IMR-90 (cell line): Measurements from ENCODE around the gene ADGRA1. TPM values are rescaled to one million over a fixed set of nuclear protein-coding genes. Genes with fewer than 3 reads are reported as not detected.

Experiments
- ATAC-seq: fragments of 200-7000 bp; cut with Tn5 transposase; 2 replicates; pipeline ENCODE4 v1.9.1; 2020; ENCODE audit warnings: low read depth, mild to moderate bottlenecking, moderate library complexity
- BruUV-seq: library from RNA; stranded (reverse); fragments of 400-500 nt; replicated peaks from 2 replicates; lab custom pipeline; 2021; lab: Mats Ljungman, UMichigan
- CTCF ChIA-PET: fragments of 300-600 bp; formaldehyde crosslinking; extraction: SDS; loops from one replicate; lab custom pipeline; 2021; ENCODE audit warnings: antibody characterized with exemption; lab: Yijun Ruan, JAX
- POLR2A ChIA-PET: fragments of 300-600 bp; sonication (Branson Sonifier 250); formaldehyde crosslinking; loops from one replicate; lab custom pipeline; 2022; ENCODE audit warnings: antibody characterized with exemption; ENCODE audit not compliant: unreplicated experiment; lab: Charles Lee
- DNase-seq: peaks from one replicate; pipeline ENCODE4 v3.0.0; 2013
- H2AFZ ChIP-seq: replicated peaks from 2 replicates; pipeline ENCODE3; 2013; ENCODE audit warnings: low read length, mild to moderate bottlenecking; ENCODE audit not compliant: poor library complexity
- H2AK5ac ChIP-seq: 2 replicates; pipeline ENCODE4 v1.6.1; 2013; ENCODE audit warnings: low read depth, low read length, inconsistent platforms
- H2AK9ac ChIP-seq: replicated peaks from 2 replicates; pipeline ENCODE3; 2013; ENCODE audit warnings: mild to moderate bottlenecking, low read depth, low read length, moderate library complexity; ENCODE audit not compliant: poor library complexity
- H2BK120ac ChIP-seq: 2 replicates; pipeline ENCODE4 v1.6.1; 2013; ENCODE audit warnings: low read depth, low read length, inconsistent platforms
- H2BK15ac ChIP-seq: 3 replicates; pipeline ENCODE4 v1.6.1; 2013; ENCODE audit warnings: low read depth, low read length, inconsistent platforms
- H2BK20ac ChIP-seq: 2 replicates; pipeline ENCODE4 v1.6.1; 2013; ENCODE audit warnings: low read depth, mild to moderate bottlenecking, inconsistent platforms, low read length, moderate library complexity
- H2BK5ac ChIP-seq: 2 replicates; pipeline ENCODE4 v1.6.1; 2013; ENCODE audit warnings: mild to moderate bottlenecking, low read depth, low read length, inconsistent platforms; ENCODE audit not compliant: poor library complexity, severe bottlenecking
- H3K14ac ChIP-seq: replicated peaks from 2 replicates; pipeline ENCODE4 v1.6.1; 2013; ENCODE audit warnings: low read depth, low read length, inconsistent platforms
- H3K18ac ChIP-seq: 2 replicates; pipeline ENCODE4 v1.6.1; 2013; ENCODE audit warnings: low read depth, low read length, control low read depth
- H3K23ac ChIP-seq: 2 replicates; pipeline ENCODE4 v1.6.1; 2013; ENCODE audit warnings: low read depth, low read length, inconsistent platforms
- H3K27ac ChIP-seq: 2 replicates; pipeline ENCODE4 v1.5.1; 2013; ENCODE audit warnings: mild to moderate bottlenecking, control low read depth, low read length; ENCODE audit not compliant: insufficient read depth
- H3K27me3 ChIP-seq: 2 replicates; pipeline ENCODE4 v1.6.1; 2013; ENCODE audit warnings: low read length; ENCODE audit not compliant: control insufficient read depth, insufficient read depth
- H3K36me3 ChIP-seq: 2 replicates; pipeline ENCODE4 v1.6.1; 2013; ENCODE audit warnings: low read length, mixed read lengths; ENCODE audit not compliant: control insufficient read depth, insufficient read depth
- H3K4ac ChIP-seq: 2 replicates; pipeline ENCODE4 v1.6.1; 2013; ENCODE audit warnings: low read depth, low read length, inconsistent platforms
- H3K4me1 ChIP-seq: 2 replicates; pipeline ENCODE4 v1.6.1; 2013; ENCODE audit warnings: low read length, mixed read lengths; ENCODE audit not compliant: control insufficient read depth, insufficient read depth
- H3K4me2 ChIP-seq: 2 replicates; pipeline ENCODE4 v1.6.1; 2013; ENCODE audit warnings: low read depth, mild to moderate bottlenecking, control low read depth, low read length, moderate library complexity
- H3K4me3 ChIP-seq: 2 replicates; pipeline ENCODE4 v1.5.1; 2013; ENCODE audit warnings: low read depth, mild to moderate bottlenecking, control low read depth, low read length, moderate library complexity; ENCODE audit not compliant: insufficient read depth
- H3K56ac ChIP-seq: 2 replicates; pipeline ENCODE4 v1.6.1; 2013; ENCODE audit warnings: low read length, inconsistent platforms; ENCODE audit not compliant: insufficient read depth; ENCODE audit errors: extremely low read depth
- H3K79me1 ChIP-seq, 2 experiments: 2 replicates each; pipeline ENCODE4 v1.6.1; 2013; ENCODE audit warnings: low read length in 2 of 2, inconsistent platforms in 1 of 2, low read depth in 1 of 2
- H3K9ac ChIP-seq: 2 replicates; pipeline ENCODE4 v1.6.1; 2013; ENCODE audit warnings: low read depth, low read length, control low read depth
- H3K9me1 ChIP-seq: 2 replicates; pipeline ENCODE4 v1.6.1; 2013; ENCODE audit warnings: low read length, inconsistent platforms; ENCODE audit not compliant: insufficient read depth
- H3K9me3 ChIP-seq: 2 replicates; pipeline ENCODE4 v1.6.1; 2013; ENCODE audit warnings: low read length; ENCODE audit not compliant: control insufficient read depth, insufficient read depth
- H4K20me1 ChIP-seq: 2 replicates; pipeline ENCODE4 v1.6.1; 2013; ENCODE audit warnings: low read length, inconsistent platforms; ENCODE audit not compliant: insufficient read depth
- H4K5ac ChIP-seq: 2 replicates; pipeline ENCODE4 v1.6.1; 2013; ENCODE audit warnings: mild to moderate bottlenecking, low read depth, low read length, control low read depth
- H4K8ac ChIP-seq, 2 experiments: 2 replicates each; pipeline ENCODE4 v1.6.1; 2013; ENCODE audit warnings: low read depth in 2 of 2, low read length in 2 of 2, control low read depth in 1 of 2, inconsistent platforms in 1 of 2
- H4K91ac ChIP-seq: 2 replicates; pipeline ENCODE4 v1.6.1; 2013; ENCODE audit warnings: low read depth, low read length, inconsistent platforms; ENCODE audit not compliant: insufficient read depth
- FOS ChIP-seq: fragments of 150-350 bp; IDR thresholded peaks from 2 replicates; pipeline ENCODE4 v1.6.1; 2016; ENCODE audit warnings: low read depth, low read length
- MXI1 ChIP-seq: IDR thresholded peaks from 2 replicates; pipeline ENCODE4 v1.6.1; 2012; ENCODE audit warnings: low read depth, mild to moderate bottlenecking, low read length, moderate library complexity, borderline replicate concordance
- POLR2A ChIP-seq: IDR thresholded peaks from 2 replicates; pipeline ENCODE4 v1.6.1; 2012; ENCODE audit warnings: mild to moderate bottlenecking, low read depth, low read length
- RAD21 ChIP-seq: IDR thresholded peaks from 2 replicates; pipeline ENCODE4 v1.6.1; 2012; ENCODE audit warnings: low read length, improper control_type of control experiment
- RCOR1 ChIP-seq: IDR thresholded peaks from 2 replicates; pipeline ENCODE4 v1.6.1; 2012; ENCODE audit warnings: mild to moderate bottlenecking, low read length, improper control_type of control experiment; ENCODE audit not compliant: insufficient replicate concordance
- SMC3 ChIP-seq: fragments of 150-350 bp; IDR thresholded peaks from 2 replicates; pipeline ENCODE4 v1.6.1; 2016; ENCODE audit warnings: low read depth, mild to moderate bottlenecking, antibody characterized with exemption, low read length, moderate library complexity
- WGBS, 2 experiments: methylation state at CpG; one replicate each; pipeline versions ENCODE4 v1.1.5 to v1.1.7; 2013; ENCODE audit warnings: missing lambda C conversion rate in 2 of 2; ENCODE audit not compliant: insufficient read length in 1 of 2; ENCODE audit errors: extremely low coverage in 2 of 2; 5-methylcytosine and 5-hydroxymethylcytosine counted together
- dilution Hi-C: fragments of 300-500 bp; cut with HindIII; formaldehyde crosslinking; loops from one replicate; pipeline ENCODE4 v1.14.3; 2018; ENCODE audit warnings: low sequenced_read_pairs; ENCODE audit not compliant: unreplicated experiment
- in situ Hi-C: fragments of 300-500 bp; cut with MboI; formaldehyde crosslinking; loops from 3 replicates; pipeline ENCODE4 v1.14.3; 2019; ENCODE audit warnings: low sequenced_read_pairs, inconsistent platforms, mixed read lengths
- intact Hi-C: fragments of 100-400 bp; cut with micrococcal nuclease; formaldehyde crosslinking; loops from 2 replicates; pipeline ENCODE4 v1.10.0; 2022
- polyA plus RNA-seq, 3 experiments: library from polyadenylated mRNA; depleted of rRNA; stranded (reverse); fragments of >200 nt; gene quantifications; 2 replicates each; pipeline ENCODE4 v1.2.3, GENCODE V29; 2012; ENCODE audit warnings: low replicate concordance in 1 of 3
- total RNA-seq: library from RNA; depleted of rRNA; stranded (reverse); fragments of >200 nt; gene quantifications from 2 replicates; pipeline ENCODE4 v1.2.3, GENCODE V29; 2012
- TF ChIP-seq, protein P1 (sequence below): fragments of 150-350 bp; IDR thresholded peaks from 2 replicates; pipeline ENCODE4 v1.6.1; 2016; ENCODE audit warnings: low read depth, mild to moderate bottlenecking, low read length, moderate library complexity, borderline replicate concordance
- TF ChIP-seq, protein P2 (sequence below): conservative IDR thresholded peaks from 2 replicates; pipeline ENCODE4 v1.5.1; 2012; ENCODE audit warnings: mild to moderate bottlenecking, low read depth, low read length, improper control_type of control experiment

ADGRA1 gene
- total and polyA plus RNA-seq, 2 of the 4 experiments (the other 2 are of a cell fraction), result not detected

DNA sequence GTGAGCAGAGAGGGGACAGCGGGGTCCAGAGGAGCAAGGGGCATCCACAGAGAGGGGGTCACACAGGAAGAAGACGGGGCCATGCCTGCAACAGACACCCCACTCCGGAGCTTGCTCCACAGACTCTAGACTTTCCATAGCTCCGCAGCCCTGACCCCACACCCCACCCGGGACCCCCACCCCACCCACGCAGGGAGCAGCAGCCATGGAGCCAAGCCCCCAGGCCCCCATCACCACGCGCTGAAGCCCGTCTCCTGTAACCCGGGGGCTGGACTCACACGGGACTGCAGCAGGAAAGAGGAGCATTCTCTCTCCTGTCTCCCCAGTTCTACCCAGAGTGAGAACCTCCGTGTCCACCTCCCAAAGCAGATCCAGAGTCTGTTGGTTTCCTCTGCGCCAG, 38.8 kb upstream of the ADGRA1 start:
- Histone ChIP-seq H3K36me3 (no peaks in the 10 kb centered on the region), H3K4me3 (no peak overlapping the region), H3K9me1 (no peaks in the 10 kb centered on the region), H2BK20ac (no peak overlapping the region), H2AFZ (no peak overlapping the region), H4K20me1 (no peaks in the 10 kb centered on the region), H3K4me1 (no peaks in the 10 kb centered on the region), H2BK15ac (no peak overlapping the region), H4K91ac (no peak overlapping the region), H2BK120ac (no peak overlapping the region), H3K27ac (no peak overlapping the region), H3K79me1 (no peaks in the 10 kb centered on the region), H3K18ac (no peak overlapping the region), H3K4ac (no peak overlapping the region), H4K8ac (no peak overlapping the region), H3K4me2 (no peak overlapping the region), H3K9ac (no peak overlapping the region), H3K9me3 (no peaks in the 10 kb centered on the region), H4K5ac (no peak overlapping the region), H2BK5ac (no peak overlapping the region), H3K23ac (no peak overlapping the region), H3K56ac (no peak overlapping the region), H3K14ac (no peak overlapping the region), H2AK5ac (no peak overlapping the region), H3K27me3 (peaks cover 5% of the 10 kb centered on the region; the same call in 1 of the 2 replicates), H2AK9ac (no peak overlapping the region)
- ChIA-PET CTCF (no interaction called here), POLR2A (no interaction called here)
- in situ Hi-C loops (no loop called here), dilution Hi-C loops (no loop called here), intact Hi-C loops (no loop called here)
- no TSS peak for BruUV-seq
- ATAC-seq (no peak), DNase-seq (no peak)
- WGBS, 2 experiments, result 20% methylated on average over 1 of the region's 13 CpGs; no CpG with 5 or more reads in 1 of the 2 experiments
- TF ChIP-seq SMC3, result no peak
- TF ChIP-seq, protein P1, sequence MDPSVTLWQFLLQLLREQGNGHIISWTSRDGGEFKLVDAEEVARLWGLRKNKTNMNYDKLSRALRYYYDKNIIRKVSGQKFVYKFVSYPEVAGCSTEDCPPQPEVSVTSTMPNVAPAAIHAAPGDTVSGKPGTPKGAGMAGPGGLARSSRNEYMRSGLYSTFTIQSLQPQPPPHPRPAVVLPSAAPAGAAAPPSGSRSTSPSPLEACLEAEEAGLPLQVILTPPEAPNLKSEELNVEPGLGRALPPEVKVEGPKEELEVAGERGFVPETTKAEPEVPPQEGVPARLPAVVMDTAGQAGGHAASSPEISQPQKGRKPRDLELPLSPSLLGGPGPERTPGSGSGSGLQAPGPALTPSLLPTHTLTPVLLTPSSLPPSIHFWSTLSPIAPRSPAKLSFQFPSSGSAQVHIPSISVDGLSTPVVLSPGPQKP, result no peak
- TF ChIP-seq, protein P2, sequence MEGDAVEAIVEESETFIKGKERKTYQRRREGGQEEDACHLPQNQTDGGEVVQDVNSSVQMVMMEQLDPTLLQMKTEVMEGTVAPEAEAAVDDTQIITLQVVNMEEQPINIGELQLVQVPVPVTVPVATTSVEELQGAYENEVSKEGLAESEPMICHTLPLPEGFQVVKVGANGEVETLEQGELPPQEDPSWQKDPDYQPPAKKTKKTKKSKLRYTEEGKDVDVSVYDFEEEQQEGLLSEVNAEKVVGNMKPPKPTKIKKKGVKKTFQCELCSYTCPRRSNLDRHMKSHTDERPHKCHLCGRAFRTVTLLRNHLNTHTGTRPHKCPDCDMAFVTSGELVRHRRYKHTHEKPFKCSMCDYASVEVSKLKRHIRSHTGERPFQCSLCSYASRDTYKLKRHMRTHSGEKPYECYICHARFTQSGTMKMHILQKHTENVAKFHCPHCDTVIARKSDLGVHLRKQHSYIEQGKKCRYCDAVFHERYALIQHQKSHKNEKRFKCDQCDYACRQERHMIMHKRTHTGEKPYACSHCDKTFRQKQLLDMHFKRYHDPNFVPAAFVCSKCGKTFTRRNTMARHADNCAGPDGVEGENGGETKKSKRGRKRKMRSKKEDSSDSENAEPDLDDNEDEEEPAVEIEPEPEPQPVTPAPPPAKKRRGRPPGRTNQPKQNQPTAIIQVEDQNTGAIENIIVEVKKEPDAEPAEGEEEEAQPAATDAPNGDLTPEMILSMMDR, result no peak
- no peak for TF ChIP-seq MXI1
- no peak for TF ChIP-seq RCOR1
- no peak for TF ChIP-seq POLR2A
- TF ChIP-seq FOS, result no peak
- no peak for TF ChIP-seq RAD21
